Measurements from ENCODE around the gene CAT.

The CAT gene

DNA sequence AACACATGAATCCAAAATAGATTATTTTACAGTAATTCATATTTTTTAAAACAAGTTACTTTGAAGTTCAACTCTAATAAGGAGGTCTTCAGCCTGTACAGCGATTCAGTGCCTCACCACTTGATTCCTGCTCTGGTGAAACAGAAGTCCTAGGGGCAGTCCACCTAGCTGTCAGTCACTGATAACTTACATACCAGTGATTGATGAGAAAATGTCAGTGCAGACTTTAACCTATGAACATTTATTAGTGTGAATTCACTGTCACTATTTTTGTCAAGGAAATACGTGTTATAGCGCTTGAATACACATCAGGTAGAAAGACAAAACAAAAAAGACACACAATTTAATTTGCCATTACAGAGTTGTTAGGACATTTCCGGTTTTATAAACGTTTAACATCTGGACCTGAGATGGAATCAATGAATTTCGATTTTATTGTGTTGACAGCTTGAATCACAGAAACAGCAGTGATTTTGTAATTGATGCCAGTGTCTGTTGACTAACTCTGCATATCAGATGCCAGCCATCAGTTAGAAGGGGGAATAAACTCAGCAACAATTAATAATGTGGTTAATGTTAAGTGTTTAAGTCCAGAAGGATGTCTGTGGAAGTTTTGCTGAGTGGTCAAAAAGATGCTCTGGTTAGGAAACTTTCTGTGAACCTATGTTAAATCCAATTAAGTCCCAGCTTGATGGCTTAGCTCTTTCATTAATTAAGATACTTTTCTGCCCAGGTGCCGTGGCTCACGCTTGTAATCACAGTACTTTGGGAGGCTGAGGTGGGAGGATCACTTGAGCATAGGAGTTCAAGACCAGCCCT is 40.3 kb downstream of the CAT start:
- no peak overlapping the region for H3K4me3 ChIP-seq (ENCODE audit: extremely low read depth, insufficient read depth, low read length, poor library complexity, severe bottlenecking)
- WGBS, 2 experiments (ENCODE audit: insufficient coverage in 2 of 2) = 80 to 87% methylated on average over 3 to 5 of the region's 8 CpGs

DNA sequence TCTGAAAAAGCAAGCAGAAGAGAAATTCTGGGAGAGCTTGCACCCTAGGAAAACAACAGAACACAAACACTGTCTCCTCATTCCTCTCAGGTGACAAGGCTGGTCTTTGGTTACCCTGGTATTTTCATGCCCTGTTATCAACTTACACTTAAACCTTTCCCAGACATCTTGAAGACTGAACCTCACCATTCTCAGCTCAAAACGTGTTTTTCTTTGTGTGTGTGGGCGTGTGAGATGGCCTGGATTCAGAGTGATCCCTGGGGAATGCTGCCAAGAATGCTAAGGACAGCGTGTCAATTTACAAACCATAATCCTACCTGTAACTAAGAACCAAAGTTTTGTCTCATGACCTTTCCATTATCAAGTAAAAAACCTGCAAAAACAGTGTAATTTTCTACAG is 41.6 kb downstream of the CAT start:
- no peak overlapping the region for H3K27ac ChIP-seq (ENCODE audit: low read depth, low read length, severe bottlenecking)
- 60 to 100% methylated on average over 1 of the region's 3 CpGs for WGBS, 2 experiments (ENCODE audit: insufficient coverage in 2 of 2)

More for the DNA sequence above, 40.3 kb downstream of the CAT start:
- Histone ChIP-seq H3K9me3 (ENCODE audit: control insufficient read depth, low read length) (no peaks in the 10 kb centered on the region), H3K27ac (ENCODE audit: low read depth, low read length, severe bottlenecking) (no peak overlapping the region), H3K36me3 (ENCODE audit: control insufficient read depth, insufficient read depth, low read length) (no peaks in the 10 kb centered on the region), H3K4me1 (ENCODE audit: control insufficient read depth, insufficient read depth, low read length, poor library complexity, severe bottlenecking) (no peaks in the 10 kb centered on the region)

DNA sequence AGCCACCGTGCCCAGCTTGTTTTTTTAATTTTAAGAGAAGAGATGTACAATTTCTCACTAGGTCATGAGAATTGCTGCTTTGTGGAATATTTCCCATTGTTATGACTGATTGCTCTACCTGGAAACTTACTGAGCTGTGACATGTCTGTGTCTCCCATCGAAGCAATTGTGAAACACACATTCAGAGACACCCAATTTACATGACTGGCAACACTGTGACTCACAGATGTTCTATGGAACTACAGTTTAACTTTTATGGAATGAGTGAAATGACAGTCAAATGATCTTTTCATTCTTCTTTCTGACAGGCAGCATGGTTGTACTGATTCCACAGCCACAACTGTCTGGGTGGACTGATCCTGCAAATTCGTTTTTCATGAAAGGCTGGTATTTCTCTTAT is 42.6 kb downstream of the CAT start:
- 71% methylated on average over 1 of the region's 3 CpGs; no CpG with 5 or more reads in 1 of the 2 experiments for WGBS, 2 experiments (ENCODE audit: insufficient coverage in 2 of 2)
- Histone ChIP-seq H3K4me1 (ENCODE audit: control insufficient read depth, insufficient read depth, low read length, poor library complexity, severe bottlenecking) (no peaks in the 10 kb centered on the region), H3K9me3 (ENCODE audit: control insufficient read depth, low read length) (no peaks in the 10 kb centered on the region), H3K4me3 (ENCODE audit: extremely low read depth, insufficient read depth, low read length, poor library complexity, severe bottlenecking) (no peak overlapping the region), H3K27ac (ENCODE audit: low read depth, low read length, severe bottlenecking) (no peak overlapping the region), H3K36me3 (ENCODE audit: control insufficient read depth, insufficient read depth, low read length) (no peaks in the 10 kb centered on the region)

More for the DNA sequence above, 41.6 kb downstream of the CAT start:
- no peak overlapping the region for H3K4me3 ChIP-seq (ENCODE audit: extremely low read depth, insufficient read depth, low read length, poor library complexity, severe bottlenecking)
- H3K36me3 ChIP-seq (ENCODE audit: control insufficient read depth, insufficient read depth, low read length) = no peaks in the 10 kb centered on the region
- no peaks in the 10 kb centered on the region for H3K4me1 ChIP-seq (ENCODE audit: control insufficient read depth, insufficient read depth, low read length, poor library complexity, severe bottlenecking)
- H3K9me3 ChIP-seq (ENCODE audit: control insufficient read depth, low read length) = no peaks in the 10 kb centered on the region

DNA sequence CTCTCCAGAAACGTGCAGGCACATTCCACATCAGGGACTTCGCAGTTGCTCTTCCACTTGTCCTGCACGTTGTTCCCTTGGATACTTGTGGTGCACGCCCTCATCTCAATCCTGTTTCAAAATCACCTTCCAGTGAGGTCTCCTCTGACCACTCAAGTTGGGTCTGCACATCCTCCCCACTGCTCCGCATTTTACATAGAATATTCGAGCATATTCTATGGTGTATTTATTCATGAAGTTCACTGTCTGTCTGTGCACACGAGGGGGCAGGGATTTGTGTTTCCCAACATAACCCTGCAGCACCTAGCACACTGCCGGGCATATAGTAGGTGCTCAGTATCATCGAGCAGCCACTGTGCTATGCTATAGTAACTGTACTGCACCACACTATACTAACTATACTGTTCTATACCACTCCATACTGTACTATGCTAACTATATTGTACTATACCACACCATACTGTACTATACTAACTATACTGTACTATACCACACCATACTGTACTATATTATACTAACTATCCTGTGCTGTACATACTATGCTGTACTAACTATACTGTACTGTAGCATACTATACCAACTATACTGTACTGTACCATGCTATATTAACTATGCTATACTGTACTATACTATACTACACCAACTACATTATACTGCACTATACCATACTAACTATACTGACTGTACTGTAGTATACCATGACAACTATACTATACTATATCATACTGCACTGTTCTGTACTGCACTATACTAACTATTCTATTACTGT is 44.6 kb downstream of the CAT start:
- Histone ChIP-seq H3K4me1 (ENCODE audit: control insufficient read depth, insufficient read depth, low read length, poor library complexity, severe bottlenecking) (no peaks in the 10 kb centered on the region), H3K27ac (ENCODE audit: low read depth, low read length, severe bottlenecking) (no peak overlapping the region)
- 85 to 91% methylated on average over 8 of the region's 9 CpGs for WGBS, 2 experiments (ENCODE audit: insufficient coverage in 2 of 2)

DNA sequence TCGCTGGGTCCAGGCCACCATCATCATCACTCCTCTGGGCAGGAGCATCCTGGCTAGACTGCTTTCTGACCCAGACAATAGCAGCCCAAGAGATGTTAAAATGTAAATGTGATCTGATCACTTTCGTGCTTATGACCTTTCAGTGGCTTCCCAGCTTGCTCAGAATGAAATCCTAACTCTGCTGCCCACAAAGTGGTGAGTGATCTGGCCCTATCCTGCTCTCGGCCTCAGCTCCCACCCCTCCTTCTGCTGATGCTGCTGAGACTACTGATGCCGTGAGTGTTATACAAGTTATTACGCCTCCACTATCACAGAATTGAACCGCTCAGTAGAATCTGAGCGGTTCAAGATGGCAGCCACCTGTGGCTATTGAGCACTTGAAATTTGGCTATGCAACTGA is 48.7 kb downstream of the CAT start:
- no peaks in the 10 kb centered on the region for H3K4me1 ChIP-seq (ENCODE audit: control insufficient read depth, insufficient read depth, low read length, poor library complexity, severe bottlenecking)
- WGBS, 2 experiments (ENCODE audit: insufficient coverage in 2 of 2) = 87 to 94% methylated on average over 3 to 6 of the region's 7 CpGs
- H3K36me3 ChIP-seq (ENCODE audit: control insufficient read depth, insufficient read depth, low read length) = no peaks in the 10 kb centered on the region
- no peak overlapping the region for H3K27ac ChIP-seq (ENCODE audit: low read depth, low read length, severe bottlenecking)
- H3K4me3 ChIP-seq (ENCODE audit: extremely low read depth, insufficient read depth, low read length, poor library complexity, severe bottlenecking) = no peak overlapping the region
- H3K9me3 ChIP-seq (ENCODE audit: control insufficient read depth, low read length) = no peaks in the 10 kb centered on the region

More for the DNA sequence above, 44.6 kb downstream of the CAT start:
- H3K36me3 ChIP-seq (ENCODE audit: control insufficient read depth, insufficient read depth, low read length) = no peaks in the 10 kb centered on the region
- H3K9me3 ChIP-seq (ENCODE audit: control insufficient read depth, low read length) = no peaks in the 10 kb centered on the region
- no peak overlapping the region for H3K4me3 ChIP-seq (ENCODE audit: extremely low read depth, insufficient read depth, low read length, poor library complexity, severe bottlenecking)

DNA sequence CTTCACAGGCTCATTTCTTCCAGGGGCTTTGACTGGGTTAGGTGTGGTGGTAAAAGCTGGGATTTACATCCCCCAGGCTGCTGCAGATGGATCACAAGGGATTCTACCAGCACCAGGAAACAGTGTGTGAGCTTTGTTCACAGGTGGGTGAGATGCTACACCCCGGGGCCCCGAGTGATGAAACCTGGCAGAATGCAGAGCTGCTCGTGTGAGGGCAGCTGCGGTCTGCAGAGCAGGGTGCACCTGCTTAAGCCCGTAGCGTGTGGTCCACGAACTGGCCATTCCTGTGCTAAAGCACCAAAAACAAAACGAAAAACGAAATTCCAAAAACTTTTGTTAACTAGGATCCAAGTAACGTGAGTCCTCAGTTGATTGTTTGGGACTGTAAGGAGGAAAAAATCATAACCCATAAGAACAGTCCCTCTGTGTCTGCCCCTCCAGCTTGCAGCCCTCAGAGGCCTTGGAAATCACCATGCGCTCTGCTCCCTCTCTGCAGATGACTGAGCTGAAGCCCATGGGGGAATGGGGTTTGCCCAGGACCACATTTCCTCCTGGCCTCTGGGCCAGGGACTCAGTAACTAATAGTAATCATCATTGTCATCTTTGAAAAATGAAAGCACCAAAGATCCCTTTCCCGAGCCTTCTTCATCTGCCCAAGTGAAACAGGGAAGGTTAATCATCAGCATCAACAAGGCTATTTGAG is 50.3 kb downstream of the CAT start:
- H3K36me3 ChIP-seq (ENCODE audit: control insufficient read depth, insufficient read depth, low read length) = no peaks in the 10 kb centered on the region
- H3K4me1 ChIP-seq (ENCODE audit: control insufficient read depth, insufficient read depth, low read length, poor library complexity, severe bottlenecking) = no peaks in the 10 kb centered on the region
- WGBS, 2 experiments (ENCODE audit: insufficient coverage in 2 of 2) = 89 to 96% methylated on average over 9 to 11 of the region's 12 CpGs
- H3K4me3 ChIP-seq (ENCODE audit: extremely low read depth, insufficient read depth, low read length, poor library complexity, severe bottlenecking) = no peak overlapping the region
- H3K27ac ChIP-seq (ENCODE audit: low read depth, low read length, severe bottlenecking) = no peak overlapping the region
- H3K9me3 ChIP-seq (ENCODE audit: control insufficient read depth, low read length) = no peaks in the 10 kb centered on the region

DNA sequence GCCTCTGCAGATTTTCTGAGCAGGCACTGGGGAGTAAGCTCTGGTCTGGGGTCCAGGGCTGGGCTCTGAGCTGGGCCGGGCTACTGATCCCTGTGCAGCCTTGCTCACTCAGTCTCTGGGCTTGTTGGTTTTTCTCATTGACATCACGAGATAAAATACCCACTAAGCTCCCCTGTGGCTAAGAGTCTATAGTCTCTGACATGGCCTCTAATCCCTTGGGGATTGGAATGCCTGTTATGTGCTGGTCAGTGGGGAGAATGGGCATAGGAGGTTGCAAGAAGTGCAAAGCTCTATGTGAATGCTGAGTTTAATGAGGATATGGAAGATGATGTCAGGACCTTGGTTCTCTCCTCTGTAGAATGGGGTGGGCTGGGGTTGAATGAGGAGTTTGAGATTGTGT is 51.6 kb downstream of the CAT start:
- H3K9me3 ChIP-seq (ENCODE audit: control insufficient read depth, low read length) = no peaks in the 10 kb centered on the region
- 83% methylated on average over 1 of the region's 2 CpGs; no CpG with 5 or more reads in 1 of the 2 experiments for WGBS, 2 experiments (ENCODE audit: insufficient coverage in 2 of 2)
- H3K4me3 ChIP-seq (ENCODE audit: extremely low read depth, insufficient read depth, low read length, poor library complexity, severe bottlenecking) = no peak overlapping the region
- H3K27ac ChIP-seq (ENCODE audit: low read depth, low read length, severe bottlenecking) = no peak overlapping the region
- H3K36me3 ChIP-seq (ENCODE audit: control insufficient read depth, insufficient read depth, low read length) = no peaks in the 10 kb centered on the region
- H3K4me1 ChIP-seq (ENCODE audit: control insufficient read depth, insufficient read depth, low read length, poor library complexity, severe bottlenecking) = no peaks in the 10 kb centered on the region

DNA sequence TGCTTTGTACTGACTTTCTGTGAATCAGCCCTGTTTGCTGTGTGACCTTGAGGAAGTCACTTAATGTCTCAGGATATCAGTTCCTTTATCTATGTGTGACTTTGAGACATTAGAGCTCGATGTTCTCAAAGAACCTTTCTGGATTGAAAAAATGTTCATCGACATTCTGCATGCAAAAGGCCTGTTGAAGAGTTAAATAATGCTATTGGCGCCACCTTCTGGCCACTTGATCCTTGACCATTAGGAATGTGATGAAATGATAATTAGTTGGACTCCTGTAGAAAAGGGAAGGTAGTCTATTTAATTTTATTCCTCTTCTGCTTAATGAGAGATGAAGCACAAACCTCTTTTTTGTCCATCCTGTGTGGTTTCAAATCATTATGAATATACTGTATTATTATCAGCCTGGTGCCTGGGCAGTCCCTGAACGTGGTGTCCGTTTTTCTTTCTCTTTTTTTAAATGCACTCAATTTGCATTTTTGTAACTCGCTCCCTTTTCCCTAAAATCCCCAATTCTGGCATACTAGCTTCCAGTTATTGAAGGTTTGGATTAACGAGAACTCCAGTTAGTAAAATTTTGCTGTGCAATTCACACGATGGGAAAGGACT is 54.2 kb downstream of the CAT start:
- no peaks in the 10 kb centered on the region for H3K36me3 ChIP-seq (ENCODE audit: control insufficient read depth, insufficient read depth, low read length)
- H3K4me1 ChIP-seq (ENCODE audit: control insufficient read depth, insufficient read depth, low read length, poor library complexity, severe bottlenecking) = peaks cover 6% of the 10 kb centered on the region
- WGBS, 2 experiments (ENCODE audit: insufficient coverage in 2 of 2) = 47 to 65% methylated on average over 6 to 8 of the region's 8 CpGs
- no peak overlapping the region for H3K4me3 ChIP-seq (ENCODE audit: extremely low read depth, insufficient read depth, low read length, poor library complexity, severe bottlenecking)
- H3K9me3 ChIP-seq (ENCODE audit: control insufficient read depth, low read length) = no peaks in the 10 kb centered on the region
- no peak overlapping the region for H3K27ac ChIP-seq (ENCODE audit: low read depth, low read length, severe bottlenecking)

DNA sequence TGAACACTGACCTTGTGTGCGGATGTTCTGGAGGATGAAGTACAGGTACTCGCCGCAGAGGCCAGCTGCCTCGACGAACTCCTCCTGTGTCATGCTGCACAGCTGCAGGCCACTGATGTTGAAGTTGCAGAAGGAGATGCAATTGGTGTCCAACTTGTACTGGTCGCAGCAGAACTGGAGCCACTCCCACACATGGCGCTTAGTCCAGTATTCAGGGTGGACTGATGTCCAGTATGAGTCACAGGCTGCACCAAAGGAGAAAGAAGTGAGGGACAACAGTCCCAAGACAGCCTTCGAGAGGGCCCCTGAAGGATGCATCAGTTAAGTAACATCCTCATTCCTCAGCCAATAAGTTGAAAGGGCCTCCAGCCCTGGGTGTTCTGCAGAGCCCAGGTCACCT is 54.7 kb downstream of the CAT start:
- peaks cover 6% of the 10 kb centered on the region for H3K4me1 ChIP-seq (ENCODE audit: control insufficient read depth, insufficient read depth, low read length, poor library complexity, severe bottlenecking)
- no peaks in the 10 kb centered on the region for H3K9me3 ChIP-seq (ENCODE audit: control insufficient read depth, low read length)
- no peak overlapping the region for H3K4me3 ChIP-seq (ENCODE audit: extremely low read depth, insufficient read depth, low read length, poor library complexity, severe bottlenecking)
- no peak overlapping the region for H3K27ac ChIP-seq (ENCODE audit: low read depth, low read length, severe bottlenecking)
- no peaks in the 10 kb centered on the region for H3K36me3 ChIP-seq (ENCODE audit: control insufficient read depth, insufficient read depth, low read length)
- 90 to 93% methylated on average over 7 to 8 of the region's 8 CpGs for WGBS, 2 experiments (ENCODE audit: insufficient coverage in 2 of 2)

DNA sequence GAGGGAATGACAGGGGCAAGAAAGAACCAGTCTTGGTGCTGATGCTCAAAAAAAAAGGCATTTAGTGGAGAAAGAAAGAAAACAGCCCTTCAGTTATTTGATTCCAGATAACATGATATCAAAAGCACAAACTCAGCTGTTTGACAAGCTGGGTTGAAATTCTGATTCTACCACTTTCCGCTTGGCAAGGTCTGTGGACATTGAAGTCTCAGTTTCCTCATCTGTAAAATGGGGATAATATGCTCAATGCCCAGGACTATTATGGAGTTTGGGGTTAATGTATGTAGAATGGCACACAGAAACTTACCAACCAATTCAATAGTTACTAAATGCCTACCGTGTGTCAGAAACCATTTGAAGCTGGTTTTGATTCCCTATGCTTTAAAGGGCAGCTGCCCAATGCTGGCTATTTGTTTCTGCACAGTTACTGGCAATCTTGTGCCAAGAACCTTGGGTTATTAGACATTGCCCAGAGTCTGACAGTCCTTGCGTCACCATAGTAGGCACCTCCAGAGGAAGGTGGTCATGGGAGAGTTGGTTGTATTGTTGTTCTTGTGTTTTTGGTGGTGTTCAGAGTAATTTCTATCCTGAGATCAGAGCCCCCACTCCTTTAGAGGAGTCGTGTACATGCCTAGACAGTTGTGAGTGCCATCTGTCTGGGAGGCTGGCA is 55.3 kb downstream of the CAT start:
- Histone ChIP-seq H3K4me3 (ENCODE audit: extremely low read depth, insufficient read depth, low read length, poor library complexity, severe bottlenecking) (no peak overlapping the region), H3K4me1 (ENCODE audit: control insufficient read depth, insufficient read depth, low read length, poor library complexity, severe bottlenecking) (peaks cover 6% of the 10 kb centered on the region), H3K36me3 (ENCODE audit: control insufficient read depth, insufficient read depth, low read length) (no peaks in the 10 kb centered on the region), H3K9me3 (ENCODE audit: control insufficient read depth, low read length) (no peaks in the 10 kb centered on the region), H3K27ac (ENCODE audit: low read depth, low read length, severe bottlenecking) (no peak overlapping the region)
- 62 to 71% methylated on average over 3 of the region's 4 CpGs for WGBS, 2 experiments (ENCODE audit: insufficient coverage in 2 of 2)

All from mesodermal cell (in vitro differentiated cells).